Type B pancreatic cell (in vitro differentiated cells): ENCODE measurements around the gene EEFSEC. TPM values are rescaled to one million over a fixed set of nuclear protein-coding genes. Genes with fewer than 3 reads are reported as not detected.
A peak's percentile ranks its signal among the peaks of the same experiment; 100 is the strongest.

Experiments used
- DNase-seq: peaks from one replicate; pipeline ENCODE4 v3.0.0; 2021; ENCODE audit warnings: mixed read lengths; ENCODE audit not compliant: unreplicated experiment; ENCODE audit errors: extremely low spot score
- H3K27ac Mint-ChIP-seq: 2 replicates; pipeline ENCODE4 v1.8.0; 2021; ENCODE audit warnings: mild to moderate bottlenecking, mixed read lengths
- H3K27me3 Mint-ChIP-seq: 2 replicates; pipeline ENCODE4 v1.8.0; 2021; ENCODE audit warnings: mixed read lengths
- H3K36me3 Mint-ChIP-seq: 2 replicates; pipeline ENCODE4 v1.8.0; 2021; ENCODE audit warnings: mixed read lengths
- H3K4me1 Mint-ChIP-seq: one replicate; pipeline ENCODE4 v1.8.0; 2021; ENCODE audit warnings: mixed read lengths; ENCODE audit not compliant: unreplicated experiment
- H3K4me3 Mint-ChIP-seq: 2 replicates; pipeline ENCODE4 v1.8.0; 2021; ENCODE audit warnings: mild to moderate bottlenecking, mixed read lengths
- H3K9me3 Mint-ChIP-seq: 2 replicates; pipeline ENCODE4 v1.8.0; 2021; ENCODE audit warnings: mixed read lengths
- total RNA-seq: library from RNA; stranded (reverse); gene quantifications from 2 replicates; pipeline ENCODE4 v1.2.1, GENCODE V29; 2021; ENCODE audit warnings: low replicate concordance
- TF ChIP-seq, protein P1 (sequence below): fragments of 200-600 bp; sonication (generic); conservative IDR thresholded peaks from 2 replicates; pipeline ENCODE4 v1.5.0; 2021; ENCODE audit warnings: antibody characterized with exemption, mild to moderate bottlenecking

The EEFSEC gene
- total RNA-seq, 1 donor from 2014 or later, result 16.6 TPM

DNA sequence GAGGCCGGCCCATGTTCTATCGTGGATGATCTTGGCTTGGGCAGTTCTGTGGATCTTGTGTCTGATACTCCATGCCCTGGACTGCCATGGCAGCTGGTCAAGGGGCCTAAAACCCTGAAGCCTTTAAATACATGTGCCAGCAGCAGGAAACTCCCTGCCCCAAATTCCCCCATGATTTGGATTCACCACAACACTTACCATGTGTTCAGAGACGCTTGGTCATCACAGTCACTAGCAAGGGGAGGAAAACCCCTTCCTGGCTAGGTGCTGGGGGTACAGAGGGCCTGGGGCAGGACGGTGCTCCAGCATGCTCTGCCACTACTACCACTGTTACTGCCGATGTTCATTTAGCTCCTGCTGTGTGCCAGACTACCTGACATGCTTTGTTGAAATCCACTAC is 219.0 kb downstream of the EEFSEC start:
- no peaks in the 10 kb centered on the region for H3K27me3 Mint-ChIP-seq
- TF ChIP-seq, protein P1, sequence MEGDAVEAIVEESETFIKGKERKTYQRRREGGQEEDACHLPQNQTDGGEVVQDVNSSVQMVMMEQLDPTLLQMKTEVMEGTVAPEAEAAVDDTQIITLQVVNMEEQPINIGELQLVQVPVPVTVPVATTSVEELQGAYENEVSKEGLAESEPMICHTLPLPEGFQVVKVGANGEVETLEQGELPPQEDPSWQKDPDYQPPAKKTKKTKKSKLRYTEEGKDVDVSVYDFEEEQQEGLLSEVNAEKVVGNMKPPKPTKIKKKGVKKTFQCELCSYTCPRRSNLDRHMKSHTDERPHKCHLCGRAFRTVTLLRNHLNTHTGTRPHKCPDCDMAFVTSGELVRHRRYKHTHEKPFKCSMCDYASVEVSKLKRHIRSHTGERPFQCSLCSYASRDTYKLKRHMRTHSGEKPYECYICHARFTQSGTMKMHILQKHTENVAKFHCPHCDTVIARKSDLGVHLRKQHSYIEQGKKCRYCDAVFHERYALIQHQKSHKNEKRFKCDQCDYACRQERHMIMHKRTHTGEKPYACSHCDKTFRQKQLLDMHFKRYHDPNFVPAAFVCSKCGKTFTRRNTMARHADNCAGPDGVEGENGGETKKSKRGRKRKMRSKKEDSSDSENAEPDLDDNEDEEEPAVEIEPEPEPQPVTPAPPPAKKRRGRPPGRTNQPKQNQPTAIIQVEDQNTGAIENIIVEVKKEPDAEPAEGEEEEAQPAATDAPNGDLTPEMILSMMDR, result no peak
- DNase-seq, result no peak
- peaks cover 9% of the 10 kb centered on the region for H3K36me3 Mint-ChIP-seq
- H3K27ac Mint-ChIP-seq, result no peak overlapping the region
- H3K4me3 Mint-ChIP-seq, result no peak overlapping the region
- peaks cover 3% of the 10 kb centered on the region for H3K4me1 Mint-ChIP-seq
- no peaks in the 10 kb centered on the region for H3K9me3 Mint-ChIP-seq

DNA sequence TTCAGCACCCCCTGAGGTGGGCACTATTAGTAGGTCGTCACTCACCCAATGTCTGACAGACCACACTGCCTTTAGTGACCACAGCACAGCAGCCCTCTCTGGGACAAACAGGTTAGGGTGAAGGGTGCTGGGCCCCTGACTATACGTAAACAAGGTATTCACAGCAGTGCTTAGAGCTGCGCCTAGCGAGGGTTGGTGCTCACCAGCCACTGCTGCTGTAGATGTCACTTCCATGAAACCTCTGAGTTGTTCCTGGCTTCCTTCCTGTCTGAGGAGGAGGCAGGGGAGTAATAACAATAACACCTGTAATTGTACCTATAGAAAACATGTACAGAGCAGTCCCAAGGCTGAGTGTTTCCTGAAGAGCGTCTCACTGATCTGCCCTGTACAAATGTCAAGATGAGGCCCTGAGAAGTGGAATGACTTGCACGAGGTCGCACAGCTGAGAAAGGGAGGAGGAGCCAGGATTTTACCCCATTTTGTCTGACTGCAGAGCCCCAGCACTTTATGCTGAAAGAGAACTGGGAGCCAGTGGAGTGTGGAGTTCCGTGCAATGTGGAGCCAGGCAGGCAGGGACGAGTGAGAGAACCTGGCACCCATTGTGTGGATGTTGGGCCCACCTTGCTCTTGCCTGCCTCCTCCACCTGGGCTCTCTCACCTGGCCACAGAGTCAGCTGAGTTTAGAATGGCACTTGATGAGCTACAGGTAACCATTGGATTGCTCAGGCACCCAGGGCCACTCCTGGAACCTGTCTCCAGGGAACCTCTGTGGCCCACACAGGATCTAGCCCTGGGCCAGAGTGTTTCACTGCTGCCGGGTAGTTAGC is 219.6 kb downstream of the EEFSEC start:
- H3K27ac Mint-ChIP-seq, result no peak overlapping the region
- no peak overlapping the region for H3K4me3 Mint-ChIP-seq
- no peaks in the 10 kb centered on the region for H3K9me3 Mint-ChIP-seq
- DNase-seq, result no peak
- no peaks in the 10 kb centered on the region for H3K27me3 Mint-ChIP-seq
- H3K36me3 Mint-ChIP-seq, result peaks cover 9% of the 10 kb centered on the region
- TF ChIP-seq, protein P1, result no peak
- H3K4me1 Mint-ChIP-seq, result peaks cover 2% of the 10 kb centered on the region

DNA sequence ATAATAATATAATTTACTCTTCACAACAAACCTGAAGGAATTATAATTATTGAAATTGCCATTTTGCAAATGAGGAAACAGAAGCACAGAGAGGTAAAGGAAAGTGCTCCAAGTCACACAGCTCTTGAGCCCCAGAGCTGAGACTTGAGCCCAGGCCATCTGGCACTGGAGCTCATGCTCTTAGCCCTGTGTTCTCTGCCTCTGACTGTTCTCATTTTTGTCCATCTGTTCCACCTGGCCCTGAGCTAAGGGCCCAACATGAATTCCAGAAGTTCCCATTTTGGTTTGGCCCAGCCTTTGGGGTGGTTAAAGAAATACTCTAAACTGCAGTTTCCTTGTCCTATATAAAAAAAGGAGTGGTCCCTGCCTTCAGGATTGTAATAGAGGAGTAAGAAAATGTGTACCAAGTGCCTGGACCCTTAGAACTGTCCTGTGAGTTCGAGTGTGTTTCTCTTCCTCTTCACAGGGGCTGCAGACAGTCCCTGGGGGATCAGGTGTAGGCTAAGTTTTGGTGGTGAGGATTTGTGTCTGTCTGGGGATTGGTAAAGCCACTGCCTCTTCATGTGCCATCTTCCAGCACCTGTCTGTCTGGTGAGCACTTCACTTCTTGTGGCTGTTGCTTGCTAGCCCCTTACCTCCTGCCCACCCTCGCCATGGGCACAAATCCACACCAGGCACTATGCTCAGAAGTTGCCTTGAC is 221.6 kb downstream of the EEFSEC start:
- Mint-ChIP-seq H3K27ac (no peak overlapping the region), H3K27me3 (no peaks in the 10 kb centered on the region), H3K36me3 (peaks cover 6% of the 10 kb centered on the region), H3K4me1 (peaks cover 17% of the 10 kb centered on the region), H3K9me3 (no peaks in the 10 kb centered on the region), H3K4me3 (no peak overlapping the region)
- no peak for DNase-seq
- TF ChIP-seq, protein P1, result no peak

DNA sequence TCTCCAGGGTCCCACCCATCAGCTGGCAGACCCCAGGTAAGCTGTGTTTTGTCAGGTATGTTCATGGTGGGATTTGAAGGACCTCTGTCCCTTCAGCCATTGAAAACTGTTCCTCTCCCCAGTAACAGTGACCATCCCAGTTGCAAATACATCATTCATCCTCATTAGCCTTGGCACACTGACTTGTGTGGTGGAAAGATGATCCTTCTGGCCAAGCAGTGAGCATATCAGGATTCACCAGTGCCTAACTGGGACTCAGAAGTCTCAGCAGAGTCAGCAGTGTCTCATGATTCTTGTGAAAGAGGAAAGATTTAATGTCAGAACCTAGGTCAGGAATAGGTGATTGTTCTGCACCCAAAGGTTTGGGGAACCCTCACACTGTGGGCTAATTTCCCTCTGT is 223.2 kb downstream of the EEFSEC start:
- TF ChIP-seq, protein P1, result no peak
- Mint-ChIP-seq H3K27me3 (no peaks in the 10 kb centered on the region), H3K4me3 (no peak overlapping the region), H3K9me3 (no peaks in the 10 kb centered on the region), H3K4me1 (peaks cover 17% of the 10 kb centered on the region), H3K27ac (no peak overlapping the region), H3K36me3 (peaks cover 4% of the 10 kb centered on the region)
- no peak for DNase-seq

DNA sequence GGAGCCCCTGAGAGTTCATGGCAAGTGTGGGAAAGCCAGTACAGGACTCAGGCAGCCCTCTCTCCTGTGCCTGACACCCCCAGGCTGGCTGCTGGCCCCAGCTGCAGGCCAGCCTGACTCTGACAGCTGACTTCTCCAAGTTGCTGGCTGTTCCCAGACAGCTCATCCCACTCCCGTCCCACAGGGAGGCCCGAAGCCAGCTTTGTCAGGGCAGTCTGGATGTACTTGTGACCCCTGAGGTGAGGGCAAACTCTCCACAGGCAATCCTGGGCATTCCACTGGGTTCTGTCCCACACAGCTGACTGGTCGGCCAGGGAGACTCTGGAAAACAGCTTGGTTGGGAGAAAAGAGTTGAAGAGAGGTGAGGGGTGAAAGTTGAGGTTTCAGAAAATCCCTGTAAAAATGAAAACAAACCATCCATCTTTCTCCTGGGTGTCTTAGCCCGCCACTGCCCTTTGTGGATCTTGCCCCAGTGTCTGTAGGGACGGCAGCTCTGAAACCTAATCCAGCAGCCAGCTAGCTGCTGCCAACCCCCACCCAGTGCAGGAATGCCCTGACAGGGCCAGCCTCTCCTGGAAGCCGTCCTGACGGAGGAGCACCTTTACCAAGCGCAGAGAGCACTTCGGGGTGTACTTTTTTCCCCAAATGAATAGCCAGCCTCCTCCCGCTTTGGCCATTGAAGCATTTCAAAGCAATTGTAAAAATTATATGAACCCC is 225.5 kb downstream of the EEFSEC start:
- no peaks in the 10 kb centered on the region for H3K9me3 Mint-ChIP-seq
- DNase-seq, result no peak
- TF ChIP-seq, protein P1, result no peak
- H3K4me3 Mint-ChIP-seq, result peak overlapping the region; percentile 57
- H3K27ac Mint-ChIP-seq, result peak overlapping the region; percentile 77
- H3K27me3 Mint-ChIP-seq, result no peaks in the 10 kb centered on the region
- H3K4me1 Mint-ChIP-seq, result peaks cover 26% of the 10 kb centered on the region
- H3K36me3 Mint-ChIP-seq, result no peaks in the 10 kb centered on the region
